Prostate gland (tissue), 2 donors: ENCODE measurements around the gene TBL1X.

Source experiments
- POLR2A ChIP-seq: fragments of 450-650 bp; IDR thresholded peaks from one replicate; pipeline ENCODE4 v1.6.1; 2016; ENCODE audit warnings: antibody characterized with exemption, mild to moderate bottlenecking
- TF ChIP-seq, protein P1 (sequence below), 4 experiments: fragments of 200-600 bp in 2 of 4; fragments of 450-650 bp in 2 of 4; sonication (generic) in 2 of 4; IDR thresholded peaks; 1 replicate in 3 of 4; 2 replicates in 1 of 4; pipeline ENCODE4 v1.5.1; 2016 to 2019; ENCODE audit warnings: antibody characterized with exemption in 4 of 4, mild to moderate bottlenecking in 2 of 4, moderate library complexity in 2 of 4

DNA sequence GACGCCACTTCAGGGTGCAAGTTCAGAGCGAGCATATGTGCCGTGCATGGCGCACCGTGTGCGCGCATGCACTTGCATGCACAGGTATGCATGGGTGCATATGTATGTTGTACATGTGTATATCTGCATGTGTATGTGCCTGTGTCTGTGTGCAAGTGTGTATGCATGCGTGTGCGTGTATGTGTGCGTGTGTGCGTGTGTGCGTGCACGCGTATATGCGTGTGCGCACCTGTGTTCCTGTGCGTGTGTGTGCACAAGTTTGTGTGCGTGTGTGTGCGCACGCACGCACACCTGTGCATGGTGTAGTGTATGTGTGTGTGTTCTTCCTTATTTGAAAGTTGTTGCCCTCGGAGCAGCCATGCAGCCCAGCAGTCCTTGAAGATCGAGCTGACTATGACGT, 224.0 kb downstream of the TBL1X start:
- TF ChIP-seq, protein P1, sequence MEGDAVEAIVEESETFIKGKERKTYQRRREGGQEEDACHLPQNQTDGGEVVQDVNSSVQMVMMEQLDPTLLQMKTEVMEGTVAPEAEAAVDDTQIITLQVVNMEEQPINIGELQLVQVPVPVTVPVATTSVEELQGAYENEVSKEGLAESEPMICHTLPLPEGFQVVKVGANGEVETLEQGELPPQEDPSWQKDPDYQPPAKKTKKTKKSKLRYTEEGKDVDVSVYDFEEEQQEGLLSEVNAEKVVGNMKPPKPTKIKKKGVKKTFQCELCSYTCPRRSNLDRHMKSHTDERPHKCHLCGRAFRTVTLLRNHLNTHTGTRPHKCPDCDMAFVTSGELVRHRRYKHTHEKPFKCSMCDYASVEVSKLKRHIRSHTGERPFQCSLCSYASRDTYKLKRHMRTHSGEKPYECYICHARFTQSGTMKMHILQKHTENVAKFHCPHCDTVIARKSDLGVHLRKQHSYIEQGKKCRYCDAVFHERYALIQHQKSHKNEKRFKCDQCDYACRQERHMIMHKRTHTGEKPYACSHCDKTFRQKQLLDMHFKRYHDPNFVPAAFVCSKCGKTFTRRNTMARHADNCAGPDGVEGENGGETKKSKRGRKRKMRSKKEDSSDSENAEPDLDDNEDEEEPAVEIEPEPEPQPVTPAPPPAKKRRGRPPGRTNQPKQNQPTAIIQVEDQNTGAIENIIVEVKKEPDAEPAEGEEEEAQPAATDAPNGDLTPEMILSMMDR (IDR thresholded peaks at IDR 0.05), result no peak
- TF ChIP-seq POLR2A, result no peak
